Cardiac fibroblast (primary cell): ENCODE results near the gene AHRR.
A peak's percentile ranks its signal among the peaks of the same experiment; 100 is the strongest.

Source experiments
- DNase-seq, 2 donors: peaks; one replicate each; pipeline versions ENCODE4 v3.0.0 to v3.0.0-alpha.2; 2010; ENCODE audit warnings: low read depth in 2 of 2
- H3K4me3 ChIP-seq, 2 donors: replicated peaks in 1 of 2; 1 replicate in 1 of 2; 2 replicates in 1 of 2; pipeline ENCODE4 v1.5.1; 2011; ENCODE audit warnings: low read depth in 2 of 2, low read length in 2 of 2, mild to moderate bottlenecking in 2 of 2, moderate library complexity in 1 of 2
- CTCF ChIP-seq: IDR thresholded peaks from one replicate; pipeline ENCODE4 v1.5.1; 2011; ENCODE audit warnings: low read depth, mild to moderate bottlenecking, low read length, inconsistent platforms

Gene AHRR

DNA sequence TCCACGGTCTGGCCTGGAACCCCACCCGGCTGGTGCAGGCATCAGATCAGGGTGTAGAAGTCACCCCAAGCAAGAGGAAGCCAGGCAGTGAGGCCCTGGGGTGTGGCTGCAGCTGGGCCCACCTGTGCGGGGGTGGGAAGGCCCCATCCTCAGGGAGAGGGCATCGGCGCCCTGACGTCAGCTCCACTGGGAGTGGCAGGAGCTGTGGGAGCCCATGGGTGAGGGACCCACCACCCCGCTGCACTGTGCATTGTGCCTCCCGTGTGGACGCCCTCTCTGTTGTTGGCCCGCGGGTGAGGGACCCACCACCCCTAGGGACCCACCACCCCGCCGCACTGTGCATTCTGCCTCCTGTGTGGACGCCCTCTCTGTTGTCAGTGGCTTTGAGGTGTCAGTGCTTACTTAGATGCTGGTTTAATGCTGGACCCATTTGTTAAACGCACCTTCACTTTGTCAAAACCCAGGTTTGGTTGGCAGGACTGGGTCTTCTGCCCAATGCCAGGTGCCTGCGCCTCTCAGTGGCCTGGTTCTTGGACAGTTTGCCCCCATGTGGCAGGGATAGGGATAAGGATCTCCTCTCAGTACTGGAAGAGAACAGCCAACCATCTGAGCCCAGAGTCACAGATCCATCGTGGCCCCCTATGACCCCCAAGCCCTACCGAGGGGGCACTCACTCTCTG is 114.6 kb downstream of the AHRR start:
- H3K4me3 ChIP-seq = no peak overlapping the region
- DNase-seq = peak; percentile 40 to 43
- TF ChIP-seq CTCF = peak; percentile 54

DNA sequence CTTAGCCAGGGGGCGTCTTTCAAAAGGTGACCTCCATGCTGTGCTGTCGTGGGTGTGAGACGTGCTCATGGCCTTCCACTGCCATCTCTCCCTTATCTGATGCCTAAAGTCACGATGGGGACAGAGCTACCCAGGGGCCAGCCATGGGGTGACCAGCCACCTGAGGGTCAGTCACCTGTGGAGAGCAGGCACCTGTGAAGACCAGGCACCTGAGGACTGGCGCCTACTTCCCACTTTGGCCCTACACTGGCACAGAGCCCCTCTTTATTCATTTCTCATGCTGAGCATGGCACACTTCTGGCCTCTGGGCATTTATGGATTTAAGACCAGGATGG is 115.1 kb downstream of the AHRR start:
- no peak overlapping the region for H3K4me3 ChIP-seq
- TF ChIP-seq CTCF = no peak
- no peak for DNase-seq

GRCh38 chr5:437281-437771 is 115.8 kb downstream of the AHRR start:
- DNase-seq = no peak
- no peak for TF ChIP-seq CTCF
- H3K4me3 ChIP-seq = no peak overlapping the region

GRCh38 chr5:438481-438981 is 117.0 kb downstream of the AHRR start:
- DNase-seq = no peak
- H3K4me3 ChIP-seq = no peak overlapping the region
- no peak for TF ChIP-seq CTCF

GRCh38 chr5:439181-439580 is 117.7 kb downstream of the AHRR start:
- DNase-seq = no peak
- no peak overlapping the region for H3K4me3 ChIP-seq
- no peak for TF ChIP-seq CTCF

GRCh38 chr5:439636-440035 is 118.1 kb downstream of the AHRR start:
- no peak overlapping the region for H3K4me3 ChIP-seq
- DNase-seq = no peak
- no peak for TF ChIP-seq CTCF
